GM12878 (cell line): ENCODE results near the gene AGK.

Experiments
- ATF3 ChIP-seq: IDR thresholded peaks from 2 replicates; pipeline ENCODE4 v1.6.1; 2011; ENCODE audit warnings: low read depth, mild to moderate bottlenecking, low read length, moderate library complexity, borderline replicate concordance; ENCODE audit errors: extremely low read depth
- CHD2 ChIP-seq: IDR thresholded peaks from 2 replicates; pipeline ENCODE4 v1.6.1; 2011; ENCODE audit warnings: low read depth, low read length, improper control_type of control experiment, borderline replicate concordance
- CTCF ChIP-seq, 3 experiments: IDR thresholded peaks in 2 of 3; conservative IDR thresholded peaks in 1 of 3; 2 replicates each; pipeline ENCODE4 v1.5.1; 2011; ENCODE audit warnings: low read depth in 3 of 3, low read length in 3 of 3, mild to moderate bottlenecking in 3 of 3, control low read depth in 2 of 3, moderate library complexity in 2 of 3, inconsistent platforms in 1 of 3, mixed read lengths in 1 of 3; ENCODE audit not compliant: control insufficient read depth in 2 of 3, insufficient read depth in 1 of 3; ENCODE audit errors: extremely low read depth in 1 of 3
- EGR1 ChIP-seq, 2 experiments: IDR thresholded peaks; 1 replicate in 1 of 2; 2 replicates in 1 of 2; pipeline ENCODE4 v1.6.1; 2011 to 2012; ENCODE audit warnings: low read depth in 2 of 2, low read length in 2 of 2, borderline replicate concordance in 1 of 2, mild to moderate bottlenecking in 1 of 2, moderate library complexity in 1 of 2
- EZH2 ChIP-seq: IDR thresholded peaks from 2 replicates; pipeline ENCODE4 v1.6.1; 2012; ENCODE audit warnings: low read depth, mild to moderate bottlenecking, control low read depth, inconsistent platforms, low read length, borderline replicate concordance; ENCODE audit not compliant: control insufficient read depth
- FOXK2 ChIP-seq: fragments of 450-650 bp; IDR thresholded peaks from 2 replicates; pipeline ENCODE4 v1.6.1; 2017; ENCODE audit warnings: mild to moderate bottlenecking, moderate library complexity
- MTA2 ChIP-seq: fragments of 450-650 bp; IDR thresholded peaks from 2 replicates; pipeline ENCODE4 v1.6.1; 2016; ENCODE audit warnings: low read depth, mild to moderate bottlenecking, moderate library complexity
- NBN ChIP-seq: fragments of 450-650 bp; IDR thresholded peaks from 2 replicates; pipeline ENCODE4 v1.6.1; 2016
- POLR2A ChIP-seq: IDR thresholded peaks from 2 replicates; pipeline ENCODE4 v1.6.1; 2011; ENCODE audit warnings: low read depth, mild to moderate bottlenecking, low read length
- POLR2AphosphoS5 ChIP-seq: IDR thresholded peaks from 2 replicates; pipeline ENCODE4 v1.6.1; 2011; ENCODE audit warnings: mild to moderate bottlenecking, low read length, inconsistent platforms
- SPI1 ChIP-seq: IDR thresholded peaks from 2 replicates; pipeline ENCODE4 v1.6.1; 2011; ENCODE audit warnings: low read depth, mild to moderate bottlenecking, low read length, moderate library complexity, borderline replicate concordance; ENCODE audit not compliant: insufficient read depth
- TAF1 ChIP-seq: IDR thresholded peaks from 2 replicates; pipeline ENCODE4 v1.6.1; 2011; ENCODE audit warnings: mild to moderate bottlenecking, low read depth, low read length, borderline replicate concordance
- TBL1XR1 ChIP-seq: IDR thresholded peaks from 2 replicates; pipeline ENCODE4 v1.6.1; 2012; ENCODE audit warnings: low read depth, low read length, improper control_type of control experiment
- ZNF274 ChIP-seq: IDR thresholded peaks from one replicate; pipeline ENCODE4 v1.8.0; 2011; ENCODE audit not compliant: insufficient read length, insufficient read depth

- TF ChIP-seq POLR2A (no peak), CTCF (IDR thresholded peaks at IDR 0.05 in 2 of 3, conservative IDR thresholded peaks at IDR 0.05 in 1 of 3; ENCODE audit: control insufficient read depth in 2 of 3, extremely low read depth in 1 of 3, insufficient read depth in 1 of 3, low read depth in 3 of 3, low read length in 3 of 3) (no peak), TBL1XR1 (no peak), NBN (no peak), POLR2AphosphoS5 (no peak), FOXK2 (no peak), CHD2 (no peak), MTA2 (no peak), EZH2 (no peak), ZNF274 (no peak), ATF3 (no peak), EGR1 (IDR thresholded peaks at IDR 0.05; ENCODE audit: borderline replicate concordance in 1 of 2, low read depth in 2 of 2, low read length in 2 of 2) (no peak), SPI1 (no peak), TAF1 (no peak)
Observed at GRCh38 chr7:141511676-141512396, 39.4 kb upstream of the AGK start.
